HEK293 (cell line): ENCODE data around the gene CCNB3.

Experiments
- CTCF ChIA-PET: fragments of 350-600 bp; formaldehyde crosslinking; extraction: SDS; loops from one replicate; lab custom pipeline; 2021; ENCODE audit warnings: antibody characterized with exemption; lab: Yijun Ruan, JAX
- POLR2A ChIA-PET: fragments of 300-600 bp; formaldehyde crosslinking; extraction: SDS; loops from one replicate; lab custom pipeline; 2020; ENCODE audit warnings: antibody characterized with exemption, inconsistent platforms; lab: Yijun Ruan, JAX
- H3K27ac ChIP-seq: fragments of 200-500 bp; sonication (Bioruptor generic); 2 replicates; pipeline ENCODE4 v1.5.1; 2014; ENCODE audit warnings: low read depth, low read length, control low read depth, inconsistent platforms; ENCODE audit errors: extremely low read depth
- H3K36me3 ChIP-seq, 2 experiments: fragments of 200-500 bp in 1 of 2; sonication (Bioruptor generic) in 1 of 2; 1 replicate in 1 of 2; 2 replicates in 1 of 2; pipeline ENCODE4 v1.5.1; 2014 to 2017; ENCODE audit warnings: inconsistent platforms in 2 of 2, low read length in 2 of 2; ENCODE audit not compliant: control insufficient read depth in 2 of 2, insufficient read depth in 1 of 2
- H3K4me1 ChIP-seq: fragments of 200-500 bp; sonication (Bioruptor generic); 2 replicates; pipeline ENCODE4 v1.5.1; 2014; ENCODE audit warnings: mild to moderate bottlenecking, low read length, inconsistent platforms; ENCODE audit not compliant: control insufficient read depth, insufficient read depth
- H3K4me3 ChIP-seq: 2 replicates; pipeline ENCODE4 v1.5.1; 2011; ENCODE audit warnings: low read depth, mild to moderate bottlenecking, control low read depth, low read length, moderate library complexity
- H3K9me3 ChIP-seq: fragments of 200-500 bp; sonication (Bioruptor generic); 2 replicates; pipeline ENCODE4 v1.5.1; 2014; ENCODE audit warnings: low read depth, low read length, inconsistent platforms; ENCODE audit not compliant: control insufficient read depth, insufficient read depth
- CTCF ChIP-seq: fragments of 450-650 bp; formaldehyde crosslinking; IDR thresholded peaks from 2 replicates; pipeline ENCODE4 v1.5.1; 2016; ENCODE audit warnings: missing biosample characterization, missing genetic modification characterization
- KLF10 ChIP-seq: fragments of 450-650 bp; IDR thresholded peaks from 2 replicates; pipeline ENCODE4 v1.5.1; 2018; ENCODE audit warnings: missing biosample characterization, mild to moderate bottlenecking, missing genetic modification characterization
- RBAK ChIP-seq: fragments of 450-650 bp; formaldehyde crosslinking; IDR thresholded peaks from 2 replicates; pipeline ENCODE4 v1.5.1; 2016; ENCODE audit warnings: missing biosample characterization, missing genetic modification characterization
- ZBTB10 ChIP-seq: fragments of 450-650 bp; formaldehyde crosslinking; IDR thresholded peaks from 2 replicates; pipeline ENCODE4 v1.5.1; 2016; ENCODE audit warnings: missing biosample characterization, missing genetic modification characterization
- ZBTB21 ChIP-seq: fragments of 450-650 bp; formaldehyde crosslinking; IDR thresholded peaks from 2 replicates; pipeline ENCODE4 v1.5.1; 2017; ENCODE audit warnings: missing biosample characterization, missing genetic modification characterization
- ZNF148 ChIP-seq: fragments of 450-650 bp; formaldehyde crosslinking; IDR thresholded peaks from 2 replicates; pipeline ENCODE4 v1.5.0; 2017; ENCODE audit warnings: missing biosample characterization, missing genetic modification characterization, borderline replicate concordance
- ZNF221 ChIP-seq: fragments of 450-650 bp; formaldehyde crosslinking; IDR thresholded peaks from 2 replicates; pipeline ENCODE4 v1.5.1; 2017; ENCODE audit warnings: missing biosample characterization, missing genetic modification characterization, borderline replicate concordance
- ZNF362 ChIP-seq: fragments of 450-650 bp; formaldehyde crosslinking; IDR thresholded peaks from 2 replicates; pipeline ENCODE4 v1.5.1; 2016; ENCODE audit warnings: missing biosample characterization, missing genetic modification characterization
- ZNF398 ChIP-seq: fragments of 450-650 bp; formaldehyde crosslinking; IDR thresholded peaks from 2 replicates; pipeline ENCODE4 v1.5.1; 2017; ENCODE audit warnings: missing biosample characterization, missing genetic modification characterization
- ZNF830 ChIP-seq: fragments of 450-650 bp; IDR thresholded peaks from 2 replicates; pipeline ENCODE4 v1.5.0; 2018; ENCODE audit warnings: missing biosample characterization, missing genetic modification characterization, low read depth, mild to moderate bottlenecking, moderate library complexity

Gene CCNB3

GRCh38 chrX:50161127-50161526 lies 43.4 kb upstream of the CCNB3 start:
- no peak for TF ChIP-seq ZNF362 (tag by site-specific recombination)
- Histone ChIP-seq H3K4me1 (peaks cover 8% of the 10 kb centered on the region; the same call in 1 of the 2 replicates), H3K9me3 (no peaks in the 10 kb centered on the region), H3K27ac (no peak overlapping the region), H3K36me3 (no peaks in the 10 kb centered on the region), H3K4me3 (no peak overlapping the region)
- ChIA-PET CTCF (no interaction called here), POLR2A (no interaction called here)

- no peak overlapping the region for H3K27ac ChIP-seq
- CTCF ChIA-PET, result interaction anchor here (0.6 kb wide), 1 partner anchor 63 kb away, joined by 4 read pairs; no protein-coding TSS in a partner anchor
- no peaks in the 10 kb centered on the region for H3K4me1 ChIP-seq
- H3K4me3 ChIP-seq, result no peak overlapping the region
- no peaks in the 10 kb centered on the region for H3K36me3 ChIP-seq
- TF ChIP-seq ZNF221, result no peak
- H3K9me3 ChIP-seq, result no peaks in the 10 kb centered on the region
- POLR2A ChIA-PET, result no interaction called here
Observed at GRCh38 chrX:50165727-50166126, 38.8 kb upstream of the CCNB3 start.

GRCh38 chrX:50167366-50167765 lies 37.2 kb upstream of the CCNB3 start:
- CTCF ChIA-PET, result interaction anchor here (0.7 kb wide), 1 partner anchor 261 kb away, joined by 3 read pairs; no protein-coding TSS in a partner anchor
- H3K27ac ChIP-seq, result no peak overlapping the region
- TF ChIP-seq ZBTB10 (tag by site-specific recombination) (no peak), CTCF (no peak), ZBTB21 (tag by site-specific recombination) (no peak), KLF10 (tag by site-specific recombination) (no peak), ZNF398 (no peak), ZNF830 (tag by site-specific recombination) (no peak)
- TF ChIP-seq, all 188 proteins: peak for 0
- Histone ChIP-seq H3K9me3 (no peaks in the 10 kb centered on the region), H3K4me1 (no peaks in the 10 kb centered on the region), H3K4me3 (no peak overlapping the region), H3K36me3 (no peaks in the 10 kb centered on the region)
- POLR2A ChIA-PET, result no interaction called here

- CTCF ChIA-PET, result no interaction called here
- no peaks in the 10 kb centered on the region for H3K9me3 ChIP-seq
- no peak overlapping the region for H3K4me3 ChIP-seq
- POLR2A ChIA-PET, result no interaction called here
- H3K27ac ChIP-seq, result no peak overlapping the region
- no peaks in the 10 kb centered on the region for H3K36me3 ChIP-seq
- no peaks in the 10 kb centered on the region for H3K4me1 ChIP-seq
- no peak for TF ChIP-seq ZNF398
- TF ChIP-seq ZNF148, result no peak
- no peak for TF ChIP-seq RBAK
Observed at GRCh38 chrX:50168241-50168687, 36.3 kb upstream of the CCNB3 start.
